ENCODE data around the gene RXFP4.

DNA sequence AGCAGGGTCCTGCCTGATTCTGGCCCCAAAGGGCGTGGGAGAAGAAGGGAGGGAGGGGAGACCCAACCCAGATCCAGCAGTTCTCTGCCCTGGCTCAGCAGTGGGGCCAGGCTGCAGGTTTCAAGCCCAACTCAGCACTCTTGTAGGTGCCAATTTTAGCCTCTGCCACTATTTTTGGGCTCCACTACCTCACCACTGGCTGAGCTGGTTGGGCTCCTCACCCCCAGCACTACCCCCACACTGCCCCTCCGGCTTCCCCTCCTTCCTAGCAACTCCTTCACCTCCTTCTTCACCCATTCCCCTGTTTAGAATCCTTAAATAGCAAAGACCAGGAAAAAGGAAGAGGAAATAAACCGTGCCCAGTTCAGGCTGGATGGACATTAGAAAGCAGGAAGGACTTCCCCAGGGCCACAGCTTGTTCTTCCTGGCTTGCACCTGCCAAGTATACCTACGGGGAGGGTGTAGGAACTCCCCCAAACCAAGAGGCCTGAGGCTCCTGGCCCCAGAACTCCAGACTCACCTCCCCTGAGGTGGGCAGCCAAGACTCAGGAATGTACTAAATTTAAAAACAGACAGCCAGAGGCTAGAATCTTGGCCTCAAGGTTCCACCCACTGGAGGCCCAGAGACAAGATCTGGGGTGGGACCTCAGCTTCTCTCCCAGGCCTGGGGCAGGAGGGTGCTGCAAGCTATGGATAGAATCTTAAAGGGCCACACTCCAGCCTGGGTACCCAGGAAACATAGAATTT lies 38.3 kb downstream of the RXFP4 start:
- TF ChIP-seq, protein P1, sequence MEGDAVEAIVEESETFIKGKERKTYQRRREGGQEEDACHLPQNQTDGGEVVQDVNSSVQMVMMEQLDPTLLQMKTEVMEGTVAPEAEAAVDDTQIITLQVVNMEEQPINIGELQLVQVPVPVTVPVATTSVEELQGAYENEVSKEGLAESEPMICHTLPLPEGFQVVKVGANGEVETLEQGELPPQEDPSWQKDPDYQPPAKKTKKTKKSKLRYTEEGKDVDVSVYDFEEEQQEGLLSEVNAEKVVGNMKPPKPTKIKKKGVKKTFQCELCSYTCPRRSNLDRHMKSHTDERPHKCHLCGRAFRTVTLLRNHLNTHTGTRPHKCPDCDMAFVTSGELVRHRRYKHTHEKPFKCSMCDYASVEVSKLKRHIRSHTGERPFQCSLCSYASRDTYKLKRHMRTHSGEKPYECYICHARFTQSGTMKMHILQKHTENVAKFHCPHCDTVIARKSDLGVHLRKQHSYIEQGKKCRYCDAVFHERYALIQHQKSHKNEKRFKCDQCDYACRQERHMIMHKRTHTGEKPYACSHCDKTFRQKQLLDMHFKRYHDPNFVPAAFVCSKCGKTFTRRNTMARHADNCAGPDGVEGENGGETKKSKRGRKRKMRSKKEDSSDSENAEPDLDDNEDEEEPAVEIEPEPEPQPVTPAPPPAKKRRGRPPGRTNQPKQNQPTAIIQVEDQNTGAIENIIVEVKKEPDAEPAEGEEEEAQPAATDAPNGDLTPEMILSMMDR (IDR thresholded peaks at IDR 0.05) = no peak
- TF ChIP-seq POLR2A (IDR thresholded peaks at IDR 0.05) = no peak

All from lower leg skin (tissue), 3 donors.